ENCODE measurements around the gene ZBP1.
A peak's percentile ranks its signal among the peaks of the same experiment; 100 is the strongest.

The ZBP1 gene

GRCh38 chr20:57658447-57658832 is 38.2 kb upstream of the ZBP1 start:
- DNase-seq = no peak

GRCh38 chr20:57657535-57658446 is 37.6 kb upstream of the ZBP1 start:
- no peak for DNase-seq

GRCh38 chr20:57656821-57657534 is 36.8 kb upstream of the ZBP1 start:
- no peak for DNase-seq

GRCh38 chr20:57656252-57656820 is 36.1 kb upstream of the ZBP1 start:
- DNase-seq = no peak

GRCh38 chr20:57655809-57656155 is 35.6 kb upstream of the ZBP1 start:
- no peak for DNase-seq

GRCh38 chr20:57654998-57655808 is 35.0 kb upstream of the ZBP1 start:
- no peak for DNase-seq

GRCh38 chr20:57654363-57654997 is 34.3 kb upstream of the ZBP1 start:
- peak; percentile 22 for DNase-seq

GRCh38 chr20:57653910-57654309 is 33.7 kb upstream of the ZBP1 start:
- no peak for DNase-seq

GRCh38 chr20:57653546-57653900 is 33.3 kb upstream of the ZBP1 start:
- DNase-seq = no peak

GRCh38 chr20:57652606-57653545 is 32.6 kb upstream of the ZBP1 start:
- DNase-seq = no peak

GRCh38 chr20:57651881-57652605 is 31.8 kb upstream of the ZBP1 start:
- DNase-seq = no peak

GRCh38 chr20:57650756-57651483 is 30.7 kb upstream of the ZBP1 start:
- DNase-seq = no peak

- no peak for DNase-seq
These were observed 30.0 kb upstream of the ZBP1 start for GRCh38 chr20:57650266-57650665.

GRCh38 chr20:57649617-57650015 is 29.4 kb upstream of the ZBP1 start:
- no peak for DNase-seq

- no peak for DNase-seq
These were observed 28.8 kb upstream of the ZBP1 start for GRCh38 chr20:57648878-57649616.

GRCh38 chr20:57647933-57648785 is 27.9 kb upstream of the ZBP1 start:
- no peak for DNase-seq

- no peak for DNase-seq
These were observed 27.0 kb upstream of the ZBP1 start for GRCh38 chr20:57647006-57647932.
